Fibroblast of villous mesenchyme (primary cell): ENCODE measurements around the gene ADCY3. TPM values are rescaled to one million over a fixed set of nuclear protein-coding genes. Genes with fewer than 3 reads are reported as not detected.
A peak's percentile ranks its signal among the peaks of the same experiment; 100 is the strongest.

ENCODE experiments used
- DNase-seq: peaks from one replicate; pipeline ENCODE4 v3.0.0-alpha.2; 2010; ENCODE audit warnings: low read depth
- H3K4me3 ChIP-seq: 2 replicates; pipeline ENCODE4 v1.5.1; 2011; ENCODE audit warnings: low read depth, mild to moderate bottlenecking, low read length
- total RNA-seq: library from RNA; depleted of rRNA; stranded (reverse); fragments of >200 nt; gene quantifications from 2 replicates; pipeline ENCODE4 v1.2.3, GENCODE V29; 2012
- TF ChIP-seq, protein P1 (sequence below): IDR thresholded peaks from 2 replicates; pipeline ENCODE4 v1.5.1; 2012; ENCODE audit warnings: low read depth, mild to moderate bottlenecking, low read length; ENCODE audit not compliant: insufficient read depth

ADCY3 gene
- total RNA-seq, 1 donor, result 43.2 TPM

DNA sequence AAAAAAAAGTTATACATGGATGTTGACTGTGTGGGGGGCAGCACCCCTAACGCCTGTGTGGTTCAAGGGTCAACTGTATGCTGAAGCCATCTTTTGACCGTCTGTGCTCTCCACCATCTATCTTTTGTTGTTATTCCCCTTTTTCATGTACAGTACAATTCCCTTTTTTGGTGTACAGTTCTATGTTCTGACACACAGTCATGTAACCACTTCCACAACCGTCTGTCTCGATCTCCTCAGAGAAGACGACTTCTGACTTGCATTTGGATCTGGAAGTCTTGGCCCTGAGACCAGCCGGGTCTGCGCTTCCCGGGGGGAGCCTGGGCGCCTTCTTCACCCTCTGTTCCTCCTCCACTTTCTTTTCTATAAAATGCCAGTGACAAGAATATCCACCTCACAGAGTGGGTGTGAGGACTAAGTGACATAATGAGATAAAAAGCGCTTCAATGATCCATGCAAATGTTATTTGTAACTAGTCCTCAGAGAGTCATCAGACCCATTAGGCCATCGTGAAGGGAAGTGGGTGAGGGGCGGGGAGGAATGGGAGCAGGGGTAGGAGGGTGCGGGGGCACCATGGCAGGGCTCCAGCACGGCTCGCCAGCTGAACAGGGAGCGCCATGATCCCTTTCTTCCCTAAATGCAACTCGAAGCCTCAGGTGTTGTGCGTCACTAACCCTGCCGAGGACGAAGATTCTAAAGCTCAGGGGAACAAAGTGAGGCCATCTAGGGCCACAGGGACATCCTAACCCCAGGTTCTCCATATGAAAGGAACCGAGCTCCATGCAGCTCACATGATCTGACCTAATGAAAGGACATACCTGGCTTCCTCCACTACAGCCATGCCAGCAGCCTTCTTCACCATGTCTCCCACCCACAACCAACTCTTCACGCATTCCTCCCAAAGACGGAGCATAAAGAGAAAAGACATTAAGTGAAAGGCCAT is 16.6 kb downstream of the ADCY3 start:
- H3K4me3 ChIP-seq, result no peak overlapping the region
- no peak for DNase-seq
- TF ChIP-seq, protein P1, sequence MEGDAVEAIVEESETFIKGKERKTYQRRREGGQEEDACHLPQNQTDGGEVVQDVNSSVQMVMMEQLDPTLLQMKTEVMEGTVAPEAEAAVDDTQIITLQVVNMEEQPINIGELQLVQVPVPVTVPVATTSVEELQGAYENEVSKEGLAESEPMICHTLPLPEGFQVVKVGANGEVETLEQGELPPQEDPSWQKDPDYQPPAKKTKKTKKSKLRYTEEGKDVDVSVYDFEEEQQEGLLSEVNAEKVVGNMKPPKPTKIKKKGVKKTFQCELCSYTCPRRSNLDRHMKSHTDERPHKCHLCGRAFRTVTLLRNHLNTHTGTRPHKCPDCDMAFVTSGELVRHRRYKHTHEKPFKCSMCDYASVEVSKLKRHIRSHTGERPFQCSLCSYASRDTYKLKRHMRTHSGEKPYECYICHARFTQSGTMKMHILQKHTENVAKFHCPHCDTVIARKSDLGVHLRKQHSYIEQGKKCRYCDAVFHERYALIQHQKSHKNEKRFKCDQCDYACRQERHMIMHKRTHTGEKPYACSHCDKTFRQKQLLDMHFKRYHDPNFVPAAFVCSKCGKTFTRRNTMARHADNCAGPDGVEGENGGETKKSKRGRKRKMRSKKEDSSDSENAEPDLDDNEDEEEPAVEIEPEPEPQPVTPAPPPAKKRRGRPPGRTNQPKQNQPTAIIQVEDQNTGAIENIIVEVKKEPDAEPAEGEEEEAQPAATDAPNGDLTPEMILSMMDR, result no peak

DNA sequence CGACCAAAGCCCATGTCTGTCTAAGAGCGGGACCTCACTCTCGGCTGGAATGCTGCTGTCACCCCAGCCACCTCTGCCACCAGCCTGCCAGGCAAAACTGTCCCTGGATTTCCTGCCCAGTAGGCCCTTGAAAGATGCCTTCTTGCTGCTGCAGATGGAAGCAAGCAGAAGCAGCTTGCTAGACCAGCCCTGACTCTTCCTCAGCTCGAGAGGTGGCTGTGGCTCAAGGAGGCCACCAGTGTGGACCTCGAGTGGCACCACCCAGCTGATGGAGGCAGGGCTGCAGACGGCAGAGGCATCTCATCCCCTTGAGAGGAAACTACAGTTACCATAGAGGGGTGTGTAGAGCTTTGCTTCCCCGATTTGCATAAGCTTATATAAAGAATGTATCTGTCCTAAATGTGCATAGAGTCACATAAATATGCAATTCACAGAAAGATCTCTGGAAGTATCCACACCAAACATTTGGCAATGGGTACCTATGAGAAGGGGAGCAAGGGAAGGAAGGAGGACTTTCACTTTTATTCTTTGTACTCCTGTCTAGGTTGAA is 20.6 kb downstream of the ADCY3 start:
- H3K4me3 ChIP-seq, result no peak overlapping the region

DNA sequence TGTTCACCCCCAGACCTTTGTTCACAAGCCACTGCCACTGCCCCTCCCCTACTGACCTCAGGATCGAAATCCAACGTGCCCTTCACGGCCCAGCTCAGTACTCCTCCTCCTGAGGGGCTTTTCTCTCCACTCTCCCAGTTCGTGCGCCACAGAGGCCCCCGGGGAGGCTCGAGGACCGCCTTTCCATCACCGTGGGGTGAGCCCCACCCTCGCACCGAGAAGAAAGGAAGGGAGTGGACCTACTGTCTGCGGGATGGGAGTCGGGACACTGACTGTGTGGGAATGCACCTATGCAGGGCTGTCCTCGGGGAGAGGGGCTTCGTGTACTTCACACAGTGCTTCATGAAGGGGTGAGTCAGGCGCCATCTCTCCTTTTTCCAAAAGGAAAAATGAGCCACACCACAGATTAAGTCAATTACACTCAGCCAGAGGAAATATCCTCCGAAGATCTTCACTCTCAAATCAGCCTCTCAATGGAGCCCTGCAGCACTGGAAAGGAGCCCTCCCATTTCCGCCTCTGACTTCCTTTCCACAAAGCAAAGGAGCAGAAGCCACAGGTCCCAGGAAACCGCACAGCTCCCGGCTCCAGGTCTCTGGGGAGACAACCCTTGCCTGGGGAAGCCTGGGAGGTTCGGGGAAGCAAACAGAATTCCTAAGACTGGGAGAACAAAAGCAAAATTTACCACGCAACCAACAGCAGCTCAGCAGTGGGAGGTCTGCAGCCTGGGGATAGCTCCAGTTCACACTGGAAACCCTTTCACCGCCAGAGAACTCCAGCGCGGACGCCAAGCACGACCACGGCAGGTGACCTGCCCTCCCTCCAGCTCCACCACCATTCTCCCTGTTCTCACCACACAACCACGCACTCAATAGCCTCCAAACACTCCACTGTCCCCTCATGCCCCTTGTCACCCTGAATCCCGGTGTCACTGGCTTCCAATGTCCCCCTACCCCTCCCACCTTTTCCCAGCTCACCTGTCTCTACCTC is 21.6 kb downstream of the ADCY3 start:
- no peak overlapping the region for H3K4me3 ChIP-seq
- TF ChIP-seq, protein P1, result no peak
- no peak for DNase-seq

More for the DNA sequence above, 20.6 kb downstream of the ADCY3 start:
- TF ChIP-seq, protein P1, result no peak
- no peak for DNase-seq

DNA sequence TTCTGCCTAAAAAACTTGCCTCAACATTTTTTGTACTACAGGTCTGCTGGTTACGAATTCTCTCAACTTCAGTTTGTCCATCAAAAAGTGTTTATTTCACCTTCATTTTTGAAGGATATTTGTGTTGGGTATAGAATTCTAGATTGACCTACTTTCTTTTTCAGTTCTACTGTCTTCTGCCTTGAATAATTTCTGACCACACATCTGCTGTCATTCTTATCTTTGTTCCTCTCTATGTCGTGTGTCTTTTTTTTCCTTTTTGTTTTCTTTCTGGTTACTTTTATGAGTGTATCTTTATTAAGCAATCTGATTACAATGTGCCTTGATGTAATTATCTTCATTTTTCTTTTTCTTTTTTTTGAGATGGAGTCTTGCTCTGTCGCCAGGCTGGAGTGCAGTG is 25.3 kb downstream of the ADCY3 start:
- no peak overlapping the region for H3K4me3 ChIP-seq
- TF ChIP-seq, protein P1, result no peak
- no peak for DNase-seq

DNA sequence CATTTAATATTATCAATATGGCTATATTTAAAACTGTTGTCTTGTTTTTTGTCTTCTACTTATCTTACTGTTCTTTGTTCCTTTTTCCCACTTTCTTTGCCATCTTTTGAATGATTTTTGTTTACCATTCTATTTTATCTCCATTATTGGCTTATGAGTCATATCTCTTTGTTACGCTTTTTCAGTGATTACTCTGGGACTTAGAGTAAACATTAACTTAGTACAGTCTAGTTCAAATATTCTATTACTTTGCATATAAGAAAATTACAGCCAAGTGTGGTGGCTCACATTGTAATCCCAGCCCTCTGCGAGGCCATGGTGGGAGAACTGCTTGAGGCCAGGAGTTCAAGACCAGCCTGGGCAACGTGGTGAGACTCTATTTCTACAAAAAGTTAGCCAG is 26.1 kb downstream of the ADCY3 start:
- DNase-seq, result peak; percentile 54
- TF ChIP-seq, protein P1, result no peak
- no peak overlapping the region for H3K4me3 ChIP-seq

DNA sequence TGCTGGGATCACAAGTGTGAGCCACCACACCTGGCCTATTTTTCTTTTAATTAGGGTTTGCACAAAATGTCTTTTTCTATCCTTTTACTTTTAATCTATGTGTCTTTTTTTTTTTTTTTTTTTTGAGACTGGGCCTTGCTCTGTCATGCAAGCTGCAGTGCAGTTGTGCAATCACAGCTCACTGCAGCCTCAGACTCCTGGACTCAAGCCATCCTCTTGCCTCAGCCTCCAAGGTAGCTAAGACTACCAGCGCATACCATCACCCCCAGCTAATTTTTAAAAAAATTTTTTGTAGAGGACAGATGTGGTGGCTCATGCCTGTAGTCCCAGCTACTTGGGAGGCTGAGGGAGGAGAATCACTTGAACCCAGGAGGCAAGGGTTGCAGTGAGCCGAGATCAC is 27.1 kb downstream of the ADCY3 start:
- TF ChIP-seq, protein P1, result no peak
- DNase-seq, result no peak
- no peak overlapping the region for H3K4me3 ChIP-seq
